HepG2 (cell line): Measurements from ENCODE around the gene DDX18. TPM values are rescaled to one million over a fixed set of nuclear protein-coding genes. Genes with fewer than 3 reads are reported as not detected.

Experiments used
- ATAC-seq: fragments of 200-7000 bp; cut with Tn5 transposase; 3 replicates; pipeline ENCODE4 v1.9.1; 2020; ENCODE audit warnings: mild to moderate bottlenecking, moderate library complexity
- BruUV-seq: library from RNA; stranded (reverse); fragments of 400-500 nt; replicated peaks from 2 replicates; lab custom pipeline; 2021; lab: Mats Ljungman, UMichigan
- CTCF ChIA-PET: fragments of 300-600 bp; formaldehyde crosslinking; extraction: SDS; loops from one replicate; lab custom pipeline; 2021; ENCODE audit warnings: low total read pairs, inconsistent platforms, low intra/inter-chr PET ratio; lab: Yijun Ruan, JAX
- POLR2A ChIA-PET: fragments of 350-600 bp; sonication (Branson Sonifier 250); formaldehyde crosslinking; loops from one replicate; lab custom pipeline; 2020; ENCODE audit warnings: antibody characterized with exemption, inconsistent platforms; lab: Yijun Ruan, JAX
- DNase-seq: peaks from one replicate; pipeline ENCODE4 v3.0.0-alpha.2; 2015; ENCODE audit warnings: low spot score
- FAIRE-seq: peaks from 3 replicates; lab custom pipeline; 2011; peaks lifted over from hg19 to GRCh38; lab: Jason Lieb, UNC
- H2AFZ ChIP-seq: one replicate; pipeline ENCODE4 v1.6.1; 2011; ENCODE audit warnings: low read length, inconsistent platforms
- H3K27ac ChIP-seq: fragments of 300-600 bp; 3 replicates; pipeline ENCODE4 v1.8.0; 2011; ENCODE audit warnings: mixed run types, mild to moderate bottlenecking, mixed read lengths, low read length, inconsistent platforms; ENCODE audit not compliant: insufficient read depth; ENCODE audit errors: extremely low read length
- H3K27me3 ChIP-seq, 2 experiments: fragments of 200-600 bp in 1 of 2; 2 replicates in 1 of 2; 3 replicates in 1 of 2; pipeline versions ENCODE4 v1.6.0 to v1.8.0; 2011; ENCODE audit warnings: low read length in 2 of 2, mild to moderate bottlenecking in 2 of 2, moderate library complexity in 2 of 2, inconsistent platforms in 1 of 2; ENCODE audit not compliant: insufficient read depth in 2 of 2, control insufficient read depth in 1 of 2
- H3K36me3 ChIP-seq, 2 experiments: fragments of 200-600 bp in 1 of 2; replicated peaks in 1 of 2; 2 replicates in 1 of 2; 3 replicates in 1 of 2; pipeline versions ENCODE4 v1.5.1 to v1.8.0; 2011; ENCODE audit warnings: low read length in 2 of 2, inconsistent platforms in 1 of 2; ENCODE audit not compliant: insufficient read depth in 2 of 2, control insufficient read depth in 1 of 2
- H3K4me1 ChIP-seq: 2 replicates; pipeline ENCODE4 v1.5.1; 2012; ENCODE audit warnings: low read length, inconsistent platforms; ENCODE audit not compliant: insufficient read depth
- H3K4me2 ChIP-seq: 2 replicates; pipeline ENCODE4 v1.6.0; 2011; ENCODE audit warnings: low read depth, low read length, inconsistent platforms
- H3K4me3 ChIP-seq, 3 experiments: fragments of 200-600 bp in 1 of 3; sonication (generic), shearing (Covaris generic) in 1 of 3; replicated peaks in 1 of 3; 2 replicates each; pipeline ENCODE4 v1.5.1; 2011 to 2016; ENCODE audit warnings: low read length in 3 of 3, inconsistent platforms in 2 of 3, low read depth in 2 of 3, mild to moderate bottlenecking in 2 of 3, control low read depth in 1 of 3, mixed read lengths in 1 of 3; ENCODE audit not compliant: insufficient read depth in 1 of 3
- H3K79me2 ChIP-seq: one replicate; pipeline ENCODE4 v1.6.1; 2011; ENCODE audit warnings: low read length, inconsistent platforms; ENCODE audit not compliant: insufficient read depth
- H3K9ac ChIP-seq: 2 replicates; pipeline ENCODE4 v1.6.0; 2011; ENCODE audit warnings: mild to moderate bottlenecking, low read depth, low read length, inconsistent platforms; ENCODE audit not compliant: insufficient read depth
- H3K9me3 ChIP-seq: 2 replicates; pipeline ENCODE4 v1.5.1; 2012; ENCODE audit warnings: mild to moderate bottlenecking, low read length
- H4K20me1 ChIP-seq: 2 replicates; pipeline ENCODE4 v1.6.0; 2011; ENCODE audit warnings: inconsistent platforms, mild to moderate bottlenecking, low read length, moderate library complexity; ENCODE audit not compliant: insufficient read depth
- AFF4 ChIP-seq: sonication (generic); formaldehyde crosslinking; IDR thresholded peaks from 2 replicates; pipeline ENCODE4 v1.4.0; 2020; ENCODE audit warnings: missing genetic modification reagents
- BCL3 ChIP-seq: sonication (generic); formaldehyde crosslinking; IDR thresholded peaks from 2 replicates; pipeline ENCODE4 v1.5.1; 2020; ENCODE audit warnings: mild to moderate bottlenecking, missing genetic modification reagents, moderate library complexity
- CSRNP2 ChIP-seq: sonication (generic); formaldehyde crosslinking; conservative IDR thresholded peaks from 2 replicates; pipeline ENCODE4 v1.8.0; 2022; ENCODE audit warnings: low read depth, missing genetic modification reagents
- KDM3A ChIP-seq: IDR thresholded peaks from 2 replicates; pipeline ENCODE4 v1.6.1; 2018; ENCODE audit warnings: low read depth, missing compliant biosample characterization
- KDM6A ChIP-seq: IDR thresholded peaks from 2 replicates; pipeline ENCODE4 v1.6.1; 2016; ENCODE audit warnings: low read depth
- SRY ChIP-seq: sonication (generic); formaldehyde crosslinking; IDR thresholded peaks from 2 replicates; pipeline ENCODE4 v1.8.0; 2022; ENCODE audit warnings: mild to moderate bottlenecking, missing genetic modification reagents
- TBP ChIP-seq: sonication (generic); formaldehyde crosslinking; IDR thresholded peaks from 2 replicates; pipeline ENCODE4 v1.5.0; 2020; ENCODE audit warnings: missing genetic modification reagents
- ZFP82 ChIP-seq: sonication (generic); formaldehyde crosslinking; IDR thresholded peaks from 2 replicates; pipeline ENCODE4 v1.5.1; 2020; ENCODE audit warnings: mild to moderate bottlenecking, missing genetic modification reagents, borderline replicate concordance
- ZNF225 ChIP-seq: sonication (generic); formaldehyde crosslinking; IDR thresholded peaks from 2 replicates; pipeline ENCODE4 v1.4.0; 2020; ENCODE audit warnings: mild to moderate bottlenecking, missing genetic modification reagents
- ZNF768 ChIP-seq: sonication (generic); formaldehyde crosslinking; IDR thresholded peaks from 2 replicates; pipeline ENCODE4 v1.4.0; 2020; ENCODE audit warnings: missing genetic modification reagents
- WGBS: methylation state at CpG from one replicate; pipeline ENCODE4 v1.1.6; 2017; ENCODE audit warnings: low lambda C conversion rate; 5-methylcytosine and 5-hydroxymethylcytosine counted together
- in situ Hi-C: cut with HindIII; loops from 2 replicates; pipeline ENCODE4 v1.10.0; 2017; ENCODE audit warnings: low pct_unique_long_range_greater_than_20kb; ENCODE audit not compliant: extremely low pct_ligation_motif_present
- intact Hi-C: fragments of 100-400 bp; cut with micrococcal nuclease; formaldehyde crosslinking; loops from one replicate; pipeline ENCODE4 v1.10.0; 2022; ENCODE audit not compliant: unreplicated experiment
- polyA plus RNA-seq, 8 experiments: library from polyadenylated mRNA; depleted of rRNA in 3 of 8; stranded (reverse) in 7 of 8; unstranded in 1 of 8; fragments of >200 nt; fragmentation: Illumina TruSeq in 4 of 8; extraction: Trizol in 4 of 8; gene quantifications; 2 replicates each; pipeline versions ENCODE4 v1.2.1 to v1.2.3, GENCODE V29; 2011 to 2016; ENCODE audit warnings: low read depth in 4 of 8, missing spikeins in 1 of 8, mixed read lengths in 1 of 8; ENCODE audit not compliant: insufficient read depth in 1 of 8
- total RNA-seq, 5 experiments: library from RNA; depleted of rRNA; stranded (reverse); fragments of >200 nt; fragmentation: Illumina TruSeq; extraction: Trizol; gene quantifications; 2 replicates each; pipeline ENCODE4 v1.2.3, GENCODE V29; 2016; ENCODE audit warnings: low read depth in 1 of 5

The DDX18 gene
- total and polyA plus RNA-seq, 2 of the 13 experiments (the other 11 are each of a cell fraction or from before 2014, with no cell fraction given), result 64.0 to 134 TPM

- BruUV-seq, result no TSS peak
- intact Hi-C loops, result no loop called here
- FAIRE-seq, result no peak
These were observed 43.8 kb downstream of the DDX18 start for GRCh38 chr2:117858336-117858735.

More at GRCh38 chr2:117858336-117858735, 43.8 kb downstream of the DDX18 start:
- Histone ChIP-seq H3K4me1 (0 out of 2 replicates have a peak, but pooled peaks cover 4% of the 10 kb centered on the region), H3K79me2 (no peaks in the 10 kb centered on the region), H2AFZ (no peak overlapping the region), H3K36me3 (no peaks in the 10 kb centered on the region), H3K9ac (no peak overlapping the region), H3K4me2 (no peak overlapping the region), H3K27me3 (peaks cover 2 to 5% of the 10 kb centered on the region in 2 experiments; a peak in 1 of 5 replicates), H4K20me1 (no peaks in the 10 kb centered on the region), H3K27ac (no peak overlapping the region), H3K9me3 (no peaks in the 10 kb centered on the region), H3K4me3 (no peak overlapping the region)
- ChIA-PET CTCF (no interaction called here), POLR2A (no interaction called here)
- ATAC-seq (no peak), DNase-seq (no peak)
- WGBS, result 61% methylated on average over 16 of the region's 17 CpGs
- in situ Hi-C loops, result no loop called here
- TF ChIP-seq SRY (CRISPR knock-in tag), result no peak
- no peak for TF ChIP-seq ZFP82 (CRISPR knock-in tag)
- TF ChIP-seq KDM6A (CRISPR knock-in tag), result no peak
- no peak for TF ChIP-seq CSRNP2 (CRISPR knock-in tag)
- TF ChIP-seq AFF4 (CRISPR knock-in tag), result no peak
- TF ChIP-seq KDM3A (CRISPR knock-in tag), result no peak
- TF ChIP-seq TBP (CRISPR knock-in tag), result no peak
- TF ChIP-seq ZNF225 (CRISPR knock-in tag), result no peak
- TF ChIP-seq ZNF768 (CRISPR knock-in tag), result no peak
- TF ChIP-seq BCL3 (CRISPR knock-in tag), result no peak
